K562 (cell line): ENCODE measurements around the gene SEL1L. TPM values are rescaled to one million over a fixed set of nuclear protein-coding genes. Genes with fewer than 3 reads are reported as not detected.

Experiments
- ARNT ChIP-seq, 2 experiments: fragments of 450-650 bp; IDR thresholded peaks; 2 replicates each; pipeline ENCODE4 v1.6.1; 2016; ENCODE audit warnings: mild to moderate bottlenecking in 1 of 2
- DIDO1 ChIP-seq: fragments of 450-650 bp; IDR thresholded peaks from 2 replicates; pipeline ENCODE4 v1.6.1; 2016; ENCODE audit warnings: low read depth, missing biosample characterization, missing genetic modification characterization
- MCM5 ChIP-seq: fragments of 450-650 bp; IDR thresholded peaks from 2 replicates; pipeline ENCODE4 v1.6.1; 2016; ENCODE audit warnings: low read depth
- MIER1 ChIP-seq: fragments of 450-650 bp; IDR thresholded peaks from 2 replicates; pipeline ENCODE4 v1.6.1; 2016; ENCODE audit warnings: antibody characterized with exemption, mild to moderate bottlenecking, low read depth
- MXI1 ChIP-seq: IDR thresholded peaks from 2 replicates; pipeline ENCODE4 v1.6.1; 2011; ENCODE audit warnings: low read depth, mild to moderate bottlenecking, improper control_type of control experiment, low read length
- POLR2B ChIP-seq: fragments of 450-650 bp; IDR thresholded peaks from 2 replicates; pipeline ENCODE4 v1.6.1; 2018; ENCODE audit warnings: low read depth; ENCODE audit not compliant: partially characterized antibody
- POLR3G ChIP-seq: IDR thresholded peaks from 2 replicates; pipeline ENCODE4 v1.6.1; 2011; ENCODE audit not compliant: insufficient read length, insufficient replicate concordance; ENCODE audit errors: extremely low read depth
- SLC30A9 ChIP-seq: fragments of 250-450 bp; sonication (Bioruptor Pico); IDR thresholded peaks from 2 replicates; pipeline ENCODE4 v1.8.0; 2022; ENCODE audit warnings: mild to moderate bottlenecking, moderate library complexity
- SPI1 ChIP-seq: IDR thresholded peaks from 2 replicates; pipeline ENCODE4 v1.6.1; 2011; ENCODE audit warnings: low read depth, low read length, control low read depth, borderline replicate concordance
- U2AF2 ChIP-seq: fragments of 200-400 bp; formaldehyde crosslinking; optimal IDR thresholded peaks from 2 replicates; pipeline ENCODE3; 2017; ENCODE audit warnings: low read depth, mild to moderate bottlenecking, low read length
- ZNF124 ChIP-seq: sonication (generic); formaldehyde crosslinking; IDR thresholded peaks from 2 replicates; pipeline ENCODE4 v1.8.1; 2022; ENCODE audit warnings: missing genetic modification reagents
- ZNF311 ChIP-seq: fragments of 250-450 bp; sonication (Bioruptor Pico); IDR thresholded peaks from 2 replicates; pipeline ENCODE4 v1.4.0; 2020; ENCODE audit warnings: mild to moderate bottlenecking, moderate library complexity
- ZNF644 ChIP-seq: fragments of 200-800 bp; sonication (Bioruptor generic); IDR thresholded peaks from 2 replicates; pipeline ENCODE4 v1.6.1; 2016; ENCODE audit warnings: low read depth, missing genetic modification characterization, missing compliant biosample characterization
- ZNF77 ChIP-seq: fragments of 250-450 bp; sonication (Bioruptor Pico); IDR thresholded peaks from 2 replicates; pipeline ENCODE4 v1.5.0; 2020
- polyA plus RNA-seq, 8 experiments: library from polyadenylated mRNA; depleted of rRNA in 4 of 8; stranded (reverse) in 5 of 8; unstranded in 3 of 8; fragments of >200 nt; fragmentation: Nextera tagmentation in 2 of 8; fragmentation: Illumina TruSeq in 1 of 8; extraction: Ambion mirVana in 2 of 8; extraction: Trizol in 1 of 8; gene quantifications; 2 replicates each; pipeline versions ENCODE4 v1.2.1 to v1.2.3, GENCODE V29; 2011 to 2014; ENCODE audit warnings: inconsistent platforms in 1 of 8, missing spikeins in 1 of 8
- total RNA-seq, 7 experiments: library from RNA; depleted of rRNA in 6 of 7; stranded (reverse); fragments of >200 nt in 6 of 7; fragmentation: Illumina TruSeq in 2 of 7; extraction: Trizol in 2 of 7; gene quantifications; 2 replicates each; pipeline versions ENCODE4 v1.2.1 to v1.2.3, GENCODE V29; 2011 to 2021; ENCODE audit warnings: low replicate concordance in 1 of 7
- TF ChIP-seq, protein P1 (sequence below): fragments of 450-650 bp; IDR thresholded peaks from 2 replicates; pipeline ENCODE4 v1.6.1; 2016; ENCODE audit warnings: mild to moderate bottlenecking, moderate library complexity
- TF ChIP-seq, protein P2 (sequence below): fragments of 450-650 bp; formaldehyde crosslinking; IDR thresholded peaks from 2 replicates; pipeline ENCODE4 v1.4.0; 2020; ENCODE audit warnings: mild to moderate bottlenecking
- TF ChIP-seq, protein P3 (sequence below): fragments of 250-450 bp; sonication (Bioruptor Pico); IDR thresholded peaks from 2 replicates; pipeline ENCODE4 v1.6.1; 2021; ENCODE audit warnings: mild to moderate bottlenecking

SEL1L gene
- total and polyA plus RNA-seq, 9 of the 15 experiments (the other 6 are each of a cell fraction or from before 2014, with no cell fraction given), result 7.7 to 21.1 (median 13.6) TPM

DNA sequence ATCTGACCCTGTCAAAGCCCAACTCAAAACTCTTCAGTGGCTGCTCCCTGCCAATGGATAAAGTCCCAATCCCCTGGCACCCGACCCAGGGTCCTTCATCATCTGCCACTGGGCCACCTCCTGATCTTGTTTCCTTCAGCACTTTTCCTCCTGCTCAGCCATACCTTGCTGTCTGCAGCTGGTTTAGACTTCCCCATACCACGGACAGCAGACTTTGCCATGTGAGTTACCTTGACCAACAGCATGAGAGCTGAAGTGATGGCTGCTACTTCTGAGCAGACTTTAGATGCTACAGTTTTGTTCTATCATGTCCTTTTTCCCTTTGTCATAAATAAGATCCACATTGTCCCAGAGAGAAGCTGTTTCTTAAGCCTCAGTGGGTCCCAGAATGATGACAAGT, 100.3 kb downstream of the SEL1L start (continued):
- TF ChIP-seq, protein P1, sequence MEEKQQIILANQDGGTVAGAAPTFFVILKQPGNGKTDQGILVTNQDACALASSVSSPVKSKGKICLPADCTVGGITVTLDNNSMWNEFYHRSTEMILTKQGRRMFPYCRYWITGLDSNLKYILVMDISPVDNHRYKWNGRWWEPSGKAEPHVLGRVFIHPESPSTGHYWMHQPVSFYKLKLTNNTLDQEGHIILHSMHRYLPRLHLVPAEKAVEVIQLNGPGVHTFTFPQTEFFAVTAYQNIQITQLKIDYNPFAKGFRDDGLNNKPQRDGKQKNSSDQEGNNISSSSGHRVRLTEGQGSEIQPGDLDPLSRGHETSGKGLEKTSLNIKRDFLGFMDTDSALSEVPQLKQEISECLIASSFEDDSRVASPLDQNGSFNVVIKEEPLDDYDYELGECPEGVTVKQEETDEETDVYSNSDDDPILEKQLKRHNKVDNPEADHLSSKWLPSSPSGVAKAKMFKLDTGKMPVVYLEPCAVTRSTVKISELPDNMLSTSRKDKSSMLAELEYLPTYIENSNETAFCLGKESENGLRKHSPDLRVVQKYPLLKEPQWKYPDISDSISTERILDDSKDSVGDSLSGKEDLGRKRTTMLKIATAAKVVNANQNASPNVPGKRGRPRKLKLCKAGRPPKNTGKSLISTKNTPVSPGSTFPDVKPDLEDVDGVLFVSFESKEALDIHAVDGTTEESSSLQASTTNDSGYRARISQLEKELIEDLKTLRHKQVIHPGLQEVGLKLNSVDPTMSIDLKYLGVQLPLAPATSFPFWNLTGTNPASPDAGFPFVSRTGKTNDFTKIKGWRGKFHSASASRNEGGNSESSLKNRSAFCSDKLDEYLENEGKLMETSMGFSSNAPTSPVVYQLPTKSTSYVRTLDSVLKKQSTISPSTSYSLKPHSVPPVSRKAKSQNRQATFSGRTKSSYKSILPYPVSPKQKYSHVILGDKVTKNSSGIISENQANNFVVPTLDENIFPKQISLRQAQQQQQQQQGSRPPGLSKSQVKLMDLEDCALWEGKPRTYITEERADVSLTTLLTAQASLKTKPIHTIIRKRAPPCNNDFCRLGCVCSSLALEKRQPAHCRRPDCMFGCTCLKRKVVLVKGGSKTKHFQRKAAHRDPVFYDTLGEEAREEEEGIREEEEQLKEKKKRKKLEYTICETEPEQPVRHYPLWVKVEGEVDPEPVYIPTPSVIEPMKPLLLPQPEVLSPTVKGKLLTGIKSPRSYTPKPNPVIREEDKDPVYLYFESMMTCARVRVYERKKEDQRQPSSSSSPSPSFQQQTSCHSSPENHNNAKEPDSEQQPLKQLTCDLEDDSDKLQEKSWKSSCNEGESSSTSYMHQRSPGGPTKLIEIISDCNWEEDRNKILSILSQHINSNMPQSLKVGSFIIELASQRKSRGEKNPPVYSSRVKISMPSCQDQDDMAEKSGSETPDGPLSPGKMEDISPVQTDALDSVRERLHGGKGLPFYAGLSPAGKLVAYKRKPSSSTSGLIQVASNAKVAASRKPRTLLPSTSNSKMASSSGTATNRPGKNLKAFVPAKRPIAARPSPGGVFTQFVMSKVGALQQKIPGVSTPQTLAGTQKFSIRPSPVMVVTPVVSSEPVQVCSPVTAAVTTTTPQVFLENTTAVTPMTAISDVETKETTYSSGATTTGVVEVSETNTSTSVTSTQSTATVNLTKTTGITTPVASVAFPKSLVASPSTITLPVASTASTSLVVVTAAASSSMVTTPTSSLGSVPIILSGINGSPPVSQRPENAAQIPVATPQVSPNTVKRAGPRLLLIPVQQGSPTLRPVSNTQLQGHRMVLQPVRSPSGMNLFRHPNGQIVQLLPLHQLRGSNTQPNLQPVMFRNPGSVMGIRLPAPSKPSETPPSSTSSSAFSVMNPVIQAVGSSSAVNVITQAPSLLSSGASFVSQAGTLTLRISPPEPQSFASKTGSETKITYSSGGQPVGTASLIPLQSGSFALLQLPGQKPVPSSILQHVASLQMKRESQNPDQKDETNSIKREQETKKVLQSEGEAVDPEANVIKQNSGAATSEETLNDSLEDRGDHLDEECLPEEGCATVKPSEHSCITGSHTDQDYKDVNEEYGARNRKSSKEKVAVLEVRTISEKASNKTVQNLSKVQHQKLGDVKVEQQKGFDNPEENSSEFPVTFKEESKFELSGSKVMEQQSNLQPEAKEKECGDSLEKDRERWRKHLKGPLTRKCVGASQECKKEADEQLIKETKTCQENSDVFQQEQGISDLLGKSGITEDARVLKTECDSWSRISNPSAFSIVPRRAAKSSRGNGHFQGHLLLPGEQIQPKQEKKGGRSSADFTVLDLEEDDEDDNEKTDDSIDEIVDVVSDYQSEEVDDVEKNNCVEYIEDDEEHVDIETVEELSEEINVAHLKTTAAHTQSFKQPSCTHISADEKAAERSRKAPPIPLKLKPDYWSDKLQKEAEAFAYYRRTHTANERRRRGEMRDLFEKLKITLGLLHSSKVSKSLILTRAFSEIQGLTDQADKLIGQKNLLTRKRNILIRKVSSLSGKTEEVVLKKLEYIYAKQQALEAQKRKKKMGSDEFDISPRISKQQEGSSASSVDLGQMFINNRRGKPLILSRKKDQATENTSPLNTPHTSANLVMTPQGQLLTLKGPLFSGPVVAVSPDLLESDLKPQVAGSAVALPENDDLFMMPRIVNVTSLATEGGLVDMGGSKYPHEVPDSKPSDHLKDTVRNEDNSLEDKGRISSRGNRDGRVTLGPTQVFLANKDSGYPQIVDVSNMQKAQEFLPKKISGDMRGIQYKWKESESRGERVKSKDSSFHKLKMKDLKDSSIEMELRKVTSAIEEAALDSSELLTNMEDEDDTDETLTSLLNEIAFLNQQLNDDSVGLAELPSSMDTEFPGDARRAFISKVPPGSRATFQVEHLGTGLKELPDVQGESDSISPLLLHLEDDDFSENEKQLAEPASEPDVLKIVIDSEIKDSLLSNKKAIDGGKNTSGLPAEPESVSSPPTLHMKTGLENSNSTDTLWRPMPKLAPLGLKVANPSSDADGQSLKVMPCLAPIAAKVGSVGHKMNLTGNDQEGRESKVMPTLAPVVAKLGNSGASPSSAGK, result no peak
- no peak for TF ChIP-seq ZNF77 (CRISPR knock-in tag)
- TF ChIP-seq ZNF124 (CRISPR knock-in tag), result no peak
- 0 out of 2 replicates have a peak, but pooled peaks have one; percentile 5 for TF ChIP-seq SPI1
- no peak for TF ChIP-seq DIDO1 (tag)
- TF ChIP-seq MCM5, result no peak
- TF ChIP-seq MIER1, result peak; percentile 56; the same call in 1 of the 2 replicates
- no peak for TF ChIP-seq ARNT (IDR thresholded peaks at IDR 0.05)
- TF ChIP-seq, protein P2, sequence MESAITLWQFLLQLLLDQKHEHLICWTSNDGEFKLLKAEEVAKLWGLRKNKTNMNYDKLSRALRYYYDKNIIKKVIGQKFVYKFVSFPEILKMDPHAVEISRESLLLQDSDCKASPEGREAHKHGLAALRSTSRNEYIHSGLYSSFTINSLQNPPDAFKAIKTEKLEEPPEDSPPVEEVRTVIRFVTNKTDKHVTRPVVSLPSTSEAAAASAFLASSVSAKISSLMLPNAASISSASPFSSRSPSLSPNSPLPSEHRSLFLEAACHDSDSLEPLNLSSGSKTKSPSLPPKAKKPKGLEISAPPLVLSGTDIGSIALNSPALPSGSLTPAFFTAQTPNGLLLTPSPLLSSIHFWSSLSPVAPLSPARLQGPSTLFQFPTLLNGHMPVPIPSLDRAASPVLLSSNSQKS (CRISPR knock-in tag), result no peak
- no peak for TF ChIP-seq ZNF311 (CRISPR knock-in tag)
- TF ChIP-seq POLR2B, result no peak
- TF ChIP-seq ZNF644 (tag), result no peak
- no peak for TF ChIP-seq MXI1
- no peak for TF ChIP-seq POLR3G
- no peak for TF ChIP-seq U2AF2
- TF ChIP-seq, protein P3, sequence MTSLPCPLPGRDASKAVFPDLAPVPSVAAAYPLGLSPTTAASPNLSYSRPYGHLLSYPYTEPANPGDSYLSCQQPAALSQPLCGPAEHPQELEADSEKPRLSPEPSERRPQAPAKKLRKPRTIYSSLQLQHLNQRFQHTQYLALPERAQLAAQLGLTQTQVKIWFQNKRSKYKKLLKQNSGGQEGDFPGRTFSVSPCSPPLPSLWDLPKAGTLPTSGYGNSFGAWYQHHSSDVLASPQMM (CRISPR knock-in tag), result no peak
- no peak for TF ChIP-seq SLC30A9 (CRISPR knock-in tag)
